SU-DHL-6 (cell line): Measurements from ENCODE around the gene OR51B2.
"Not testable (repeated sequence)": the region's sequence is repeated elsewhere in the genome, so short reads cannot be mapped to it uniquely, and the experiment has no call there.

Source experiments
- H2AFZ ChIP-seq: fragments of 200-600 bp; sonication (generic); 2 replicates; pipeline ENCODE4 v1.6.1; 2014; ENCODE audit warnings: low read depth, mild to moderate bottlenecking, moderate library complexity, mixed read lengths, antibody characterized with exemption, low read length; ENCODE audit not compliant: severe bottlenecking
- H3F3A ChIP-seq: fragments of 200-600 bp; shearing (Covaris generic); 2 replicates; pipeline ENCODE4 v1.6.0; 2016; ENCODE audit warnings: antibody characterized with exemption, mild to moderate bottlenecking; ENCODE audit not compliant: insufficient read depth
- H3K27ac ChIP-seq: fragments of 200-600 bp; sonication (generic); 2 replicates; pipeline ENCODE4 v1.5.1; 2016; ENCODE audit warnings: low read depth, mild to moderate bottlenecking, low read length, moderate library complexity, mixed read lengths
- H3K27me3 ChIP-seq: fragments of 200-600 bp; sonication (generic), shearing (Covaris generic); 2 replicates; pipeline ENCODE4 v1.6.0; 2014; ENCODE audit warnings: mild to moderate bottlenecking, low read length
- H3K36me3 ChIP-seq: fragments of 200-600 bp; sonication (generic); 2 replicates; pipeline ENCODE4 v1.6.1; 2014; ENCODE audit warnings: mild to moderate bottlenecking, low read length, mixed read lengths
- H3K4me2 ChIP-seq: fragments of 300-600, 200-600 bp; shearing (Covaris generic), sonication (generic); 2 replicates; pipeline ENCODE4 v1.6.0; 2014; ENCODE audit warnings: low read length, low read depth, mild to moderate bottlenecking; ENCODE audit not compliant: poor library complexity, severe bottlenecking
- H3K4me3 ChIP-seq: fragments of 200-600 bp; sonication (generic); 2 replicates; pipeline ENCODE4 v1.5.1; 2014; ENCODE audit warnings: antibody characterized with exemption, low read length, mild to moderate bottlenecking, mixed read lengths; ENCODE audit not compliant: insufficient read depth, poor library complexity, severe bottlenecking
- H3K79me2 ChIP-seq: fragments of 200-600 bp; sonication (generic); 2 replicates; pipeline ENCODE4 v1.6.1; 2014; ENCODE audit warnings: mild to moderate bottlenecking, low read length, moderate library complexity; ENCODE audit not compliant: insufficient read depth
- H3K9ac ChIP-seq: fragments of 200-600 bp; sonication (generic); 2 replicates; pipeline ENCODE4 v1.7.0; 2014; ENCODE audit warnings: mild to moderate bottlenecking, low read length
- H3K9me2 ChIP-seq: fragments of 200-600 bp; sonication (generic); replicated peaks from 2 replicates; pipeline ENCODE4 v1.6.1; 2014; ENCODE audit warnings: low read length; ENCODE audit not compliant: insufficient read depth
- H3K9me3 ChIP-seq: fragments of 200-600 bp; sonication (generic); 2 replicates; pipeline ENCODE4 v1.6.1; 2014; ENCODE audit warnings: low read length, mixed read lengths; ENCODE audit not compliant: insufficient read depth
- H4K20me1 ChIP-seq: fragments of 200-600 bp; sonication (generic); 2 replicates; pipeline ENCODE4 v1.6.1; 2014; ENCODE audit warnings: low read depth, mild to moderate bottlenecking, antibody characterized with exemption, low read length, moderate library complexity, mixed read lengths
- EZH2phosphoT487 ChIP-seq: fragments of 200-600 bp; sonication (generic), shearing (Covaris generic); conservative IDR thresholded peaks from 2 replicates; pipeline ENCODE4 v1.6.1; 2018; ENCODE audit warnings: mild to moderate bottlenecking, antibody characterized with exemption, low read length, moderate library complexity, mixed read lengths
- TF ChIP-seq, protein P1 (sequence below): fragments of 200-600 bp; sonication (generic); IDR thresholded peaks from one replicate; pipeline ENCODE4 v1.5.1; 2017; ENCODE audit warnings: antibody characterized with exemption, mild to moderate bottlenecking, low read length, moderate library complexity; ENCODE audit not compliant: insufficient read depth, poor library complexity, severe bottlenecking

Gene OR51B2

DNA sequence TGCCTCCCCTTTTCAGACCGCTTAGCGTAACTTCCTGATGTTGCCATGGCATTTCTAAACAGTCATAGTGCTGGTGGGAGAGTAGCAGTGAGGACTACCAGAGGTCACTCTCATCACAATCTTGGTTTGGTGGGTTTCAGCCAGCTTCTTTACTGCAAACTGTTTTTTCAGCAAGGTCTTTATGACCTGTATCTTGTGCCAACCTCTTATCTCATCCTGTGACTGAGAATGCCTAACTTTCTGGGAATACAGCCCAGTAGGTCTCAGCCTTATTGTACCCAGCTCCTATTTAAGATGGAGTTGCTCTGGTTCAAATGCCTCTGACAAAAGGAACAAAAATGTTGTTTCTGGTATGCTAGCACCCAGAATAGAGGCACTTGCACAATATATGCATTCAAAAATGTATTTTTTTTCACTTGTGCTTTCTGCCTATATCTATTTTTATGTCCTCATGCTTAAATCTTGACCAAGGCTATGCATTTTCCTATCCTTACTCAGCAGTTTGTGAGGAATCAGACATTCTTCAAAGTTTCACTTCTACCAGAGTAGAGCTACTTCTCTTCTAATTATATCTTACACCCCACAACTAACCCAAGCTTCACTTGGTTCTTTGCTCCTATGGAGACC lies 43.5 kb upstream of the OR51B2 start:
- no peaks in the 10 kb centered on the region for H3K9me3 ChIP-seq
- H2AFZ ChIP-seq = no peak overlapping the region
- no peaks in the 10 kb centered on the region for H3F3A ChIP-seq
- no peak overlapping the region for H3K4me2 ChIP-seq
- no peaks in the 10 kb centered on the region for H4K20me1 ChIP-seq
- no peaks in the 10 kb centered on the region for H3K79me2 ChIP-seq
- no peaks in the 10 kb centered on the region for H3K36me3 ChIP-seq
- no peak overlapping the region for H3K27ac ChIP-seq
- H3K9ac ChIP-seq = no peak overlapping the region
- H3K27me3 ChIP-seq = no peaks in the 10 kb centered on the region
- no peak overlapping the region for H3K4me3 ChIP-seq
- no peaks in the 10 kb centered on the region for H3K9me2 ChIP-seq
- TF ChIP-seq, protein P1, sequence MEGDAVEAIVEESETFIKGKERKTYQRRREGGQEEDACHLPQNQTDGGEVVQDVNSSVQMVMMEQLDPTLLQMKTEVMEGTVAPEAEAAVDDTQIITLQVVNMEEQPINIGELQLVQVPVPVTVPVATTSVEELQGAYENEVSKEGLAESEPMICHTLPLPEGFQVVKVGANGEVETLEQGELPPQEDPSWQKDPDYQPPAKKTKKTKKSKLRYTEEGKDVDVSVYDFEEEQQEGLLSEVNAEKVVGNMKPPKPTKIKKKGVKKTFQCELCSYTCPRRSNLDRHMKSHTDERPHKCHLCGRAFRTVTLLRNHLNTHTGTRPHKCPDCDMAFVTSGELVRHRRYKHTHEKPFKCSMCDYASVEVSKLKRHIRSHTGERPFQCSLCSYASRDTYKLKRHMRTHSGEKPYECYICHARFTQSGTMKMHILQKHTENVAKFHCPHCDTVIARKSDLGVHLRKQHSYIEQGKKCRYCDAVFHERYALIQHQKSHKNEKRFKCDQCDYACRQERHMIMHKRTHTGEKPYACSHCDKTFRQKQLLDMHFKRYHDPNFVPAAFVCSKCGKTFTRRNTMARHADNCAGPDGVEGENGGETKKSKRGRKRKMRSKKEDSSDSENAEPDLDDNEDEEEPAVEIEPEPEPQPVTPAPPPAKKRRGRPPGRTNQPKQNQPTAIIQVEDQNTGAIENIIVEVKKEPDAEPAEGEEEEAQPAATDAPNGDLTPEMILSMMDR = no peak
- TF ChIP-seq EZH2phosphoT487 = no peak

- no peaks in the 10 kb centered on the region for H4K20me1 ChIP-seq
- no peaks in the 10 kb centered on the region for H3K9me3 ChIP-seq
- H3K27me3 ChIP-seq = no peaks in the 10 kb centered on the region
- no peak overlapping the region for H3K27ac ChIP-seq
- H3K9me2 ChIP-seq = no peaks in the 10 kb centered on the region
- H3K4me2 ChIP-seq = no peak overlapping the region
- no peak for TF ChIP-seq EZH2phosphoT487
- TF ChIP-seq, protein P1 = no peak
- H3K9ac ChIP-seq = no peak overlapping the region
- H3K36me3 ChIP-seq = no peaks in the 10 kb centered on the region
- H2AFZ ChIP-seq = no peak overlapping the region
- H3K4me3 ChIP-seq = no peak overlapping the region
- no peaks in the 10 kb centered on the region for H3K79me2 ChIP-seq
- H3F3A ChIP-seq = no peaks in the 10 kb centered on the region
Measured at GRCh38 chr11:5366856-5367255, 42.8 kb upstream of the OR51B2 start.

- H3K9ac ChIP-seq, H3K4me2 ChIP-seq, H3K9me2 ChIP-seq, H3K4me3 ChIP-seq, H3K36me3 ChIP-seq, H3K79me2 ChIP-seq, H4K20me1 ChIP-seq, H3F3A ChIP-seq, H3K27ac ChIP-seq, H3K27me3 ChIP-seq, H3K9me3 ChIP-seq, H2AFZ ChIP-seq: not testable (repeated sequence)
Measured at GRCh38 chr11:5366365-5366764, 42.3 kb upstream of the OR51B2 start.

GRCh38 chr11:5364214-5364613 lies 40.1 kb upstream of the OR51B2 start:
- TF ChIP-seq, protein P1 = no peak
- TF ChIP-seq EZH2phosphoT487 = no peak
- H3K36me3 ChIP-seq = no peaks in the 10 kb centered on the region
- no peak overlapping the region for H3K27ac ChIP-seq
- no peak overlapping the region for H3K9ac ChIP-seq
- H4K20me1 ChIP-seq = no peaks in the 10 kb centered on the region
- no peaks in the 10 kb centered on the region for H3K9me3 ChIP-seq
- no peak overlapping the region for H3K4me3 ChIP-seq
- no peaks in the 10 kb centered on the region for H3K27me3 ChIP-seq
- no peaks in the 10 kb centered on the region for H3K79me2 ChIP-seq
- no peaks in the 10 kb centered on the region for H3K9me2 ChIP-seq
- H3F3A ChIP-seq = no peaks in the 10 kb centered on the region
- H2AFZ ChIP-seq = no peak overlapping the region
- H3K4me2 ChIP-seq = no peak overlapping the region
